Measurements from ENCODE around the gene RAP1GAP.

DNA sequence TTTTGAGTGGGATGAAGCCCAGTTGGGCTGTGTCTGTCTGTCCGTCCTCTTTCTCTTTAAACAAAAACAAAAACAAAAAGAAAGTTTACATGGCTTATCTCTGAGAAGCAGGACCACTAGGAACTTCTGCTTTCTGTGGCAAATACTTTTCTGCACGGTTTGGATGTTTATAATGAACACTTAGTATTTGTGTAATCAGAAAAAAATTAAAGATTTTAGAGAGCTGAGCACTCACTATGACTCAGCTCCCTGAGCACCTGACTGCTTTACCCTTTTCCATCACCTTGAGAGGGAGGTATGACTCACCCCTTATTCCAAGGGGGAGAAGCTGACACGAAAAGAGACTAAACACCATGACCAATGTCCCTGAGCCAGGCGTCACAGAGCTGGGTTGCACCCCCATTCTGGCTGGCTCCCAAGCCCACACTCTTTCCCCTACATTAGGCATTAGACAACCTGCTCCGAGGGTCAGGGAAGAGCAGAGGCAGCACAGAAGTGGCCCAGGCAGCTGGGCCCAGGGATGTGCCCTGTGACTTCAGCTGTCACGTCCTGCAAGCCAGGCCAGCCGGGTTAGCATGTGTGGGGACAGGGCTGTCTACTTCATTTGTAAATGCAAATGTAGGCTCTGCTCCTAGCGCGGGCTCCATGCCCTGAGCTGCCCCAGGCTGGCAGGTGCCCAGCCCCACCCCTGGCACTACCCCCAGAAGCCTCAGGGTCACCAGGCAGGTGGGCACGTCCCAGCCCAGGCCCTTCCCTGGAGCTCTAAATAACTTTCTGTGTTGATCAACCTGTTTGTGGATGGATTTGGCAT, 30.4 kb downstream of the RAP1GAP start:
- TF ChIP-seq, protein P1, sequence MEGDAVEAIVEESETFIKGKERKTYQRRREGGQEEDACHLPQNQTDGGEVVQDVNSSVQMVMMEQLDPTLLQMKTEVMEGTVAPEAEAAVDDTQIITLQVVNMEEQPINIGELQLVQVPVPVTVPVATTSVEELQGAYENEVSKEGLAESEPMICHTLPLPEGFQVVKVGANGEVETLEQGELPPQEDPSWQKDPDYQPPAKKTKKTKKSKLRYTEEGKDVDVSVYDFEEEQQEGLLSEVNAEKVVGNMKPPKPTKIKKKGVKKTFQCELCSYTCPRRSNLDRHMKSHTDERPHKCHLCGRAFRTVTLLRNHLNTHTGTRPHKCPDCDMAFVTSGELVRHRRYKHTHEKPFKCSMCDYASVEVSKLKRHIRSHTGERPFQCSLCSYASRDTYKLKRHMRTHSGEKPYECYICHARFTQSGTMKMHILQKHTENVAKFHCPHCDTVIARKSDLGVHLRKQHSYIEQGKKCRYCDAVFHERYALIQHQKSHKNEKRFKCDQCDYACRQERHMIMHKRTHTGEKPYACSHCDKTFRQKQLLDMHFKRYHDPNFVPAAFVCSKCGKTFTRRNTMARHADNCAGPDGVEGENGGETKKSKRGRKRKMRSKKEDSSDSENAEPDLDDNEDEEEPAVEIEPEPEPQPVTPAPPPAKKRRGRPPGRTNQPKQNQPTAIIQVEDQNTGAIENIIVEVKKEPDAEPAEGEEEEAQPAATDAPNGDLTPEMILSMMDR (IDR thresholded peaks at IDR 0.05): no peak
- TF ChIP-seq POLR2AphosphoS5 (IDR thresholded peaks at IDR 0.05): peak in 1 of 3 donors; percentile 40
